Kidney (tissue), 14 donors: ENCODE results near the gene CD2AP. TPM values are rescaled to one million over a fixed set of nuclear protein-coding genes. Genes with fewer than 3 reads are reported as not detected.

Source experiments
- DNase-seq, 5 donors: peaks; one replicate each; pipeline ENCODE4 v3.0.0-alpha.2; 2013 to 2020
- FAIRE-seq: peaks from 2 replicates; lab custom pipeline; 2012; peaks lifted over from hg19 to GRCh38; lab: Jason Lieb, UNC
- H3K27ac ChIP-seq, 2 donors: one replicate each; pipeline ENCODE4 v1.7.0; 2013; ENCODE audit warnings: low read depth in 2 of 2, low read length in 2 of 2, inconsistent platforms in 1 of 2
- H3K27me3 ChIP-seq: one replicate; pipeline ENCODE4 v1.7.1; 2013; ENCODE audit warnings: low read length, inconsistent platforms; ENCODE audit not compliant: control insufficient read depth, insufficient read depth
- H3K36me3 ChIP-seq, 3 donors: one replicate each; pipeline versions ENCODE4 v1.7.0 to v1.7.1; 2013; ENCODE audit warnings: low read length in 3 of 3, control low read depth in 1 of 3, inconsistent platforms in 1 of 3; ENCODE audit not compliant: insufficient read depth in 3 of 3, control insufficient read depth in 2 of 3
- H3K4me1 ChIP-seq, 3 donors: one replicate each; pipeline versions ENCODE4 v1.7.0 to v1.7.1; 2013; ENCODE audit warnings: low read length in 3 of 3, inconsistent platforms in 1 of 3, low read depth in 1 of 3; ENCODE audit not compliant: control insufficient read depth in 2 of 3, insufficient read depth in 2 of 3
- H3K4me3 ChIP-seq, 3 donors: one replicate each; pipeline versions ENCODE4 v1.7.0 to v1.8.1; 2013; ENCODE audit warnings: low read length in 3 of 3, control low read depth in 1 of 3, inconsistent platforms in 1 of 3
- H3K9ac ChIP-seq, 3 donors: one replicate each; pipeline versions ENCODE4 v1.7.0 to v1.7.1; 2013; ENCODE audit warnings: low read length in 3 of 3, control low read depth in 1 of 3, inconsistent platforms in 1 of 3
- H3K9me3 ChIP-seq, 3 donors: one replicate each; pipeline versions ENCODE4 v1.7.0 to v1.7.1; 2013; ENCODE audit warnings: low read length in 3 of 3, control low read depth in 1 of 3, inconsistent platforms in 1 of 3; ENCODE audit not compliant: control insufficient read depth in 2 of 3, insufficient read depth in 1 of 3
- intact Hi-C: fragments of 100-400 bp; cut with DNase I; formaldehyde crosslinking; loops from one replicate; pipeline ENCODE4 v1.11.1; 2022
- polyA plus RNA-seq: library from polyadenylated mRNA; stranded (reverse); fragments of 350-450 nt; fragmentation: Illumina TruSeq; extraction: RNeasy Lipid Tissue Mini Kit (QIAGEN cat#74804); gene quantifications from one replicate; pipeline ENCODE4 v1.2.3, GENCODE V29; 2014; ENCODE audit warnings: low read depth, low replicate concordance; ENCODE audit not compliant: insufficient read depth
- total RNA-seq: library from RNA; stranded (reverse); fragmentation: NEBNext Ultra II Directional; extraction: Animal tissue kit (Norgen Biotek cat#: 25700); gene quantifications from one replicate; pipeline ENCODE4 v1.2.1, GENCODE V29; 2021
- TF ChIP-seq, protein P1 (sequence below): IDR thresholded peaks from 3 replicates; pipeline ENCODE4 v1.5.1; 2012; ENCODE audit warnings: mild to moderate bottlenecking, moderate library complexity, borderline replicate concordance; ENCODE audit not compliant: insufficient read depth; ENCODE audit errors: extremely low read depth
- donor health status: control.
- donor health status: control.
- donor health status: control.
- donor health status: control.
- donor health status: control.
- donor health status: DM: yes; HTN: yes; CAD: no.
- donor health status: Normal renal cell carcinoma (clear cell type).

CD2AP gene
- total and polyA plus RNA-seq, 2 donors from 2014 or later = 19.5 to 87.6 TPM

DNA sequence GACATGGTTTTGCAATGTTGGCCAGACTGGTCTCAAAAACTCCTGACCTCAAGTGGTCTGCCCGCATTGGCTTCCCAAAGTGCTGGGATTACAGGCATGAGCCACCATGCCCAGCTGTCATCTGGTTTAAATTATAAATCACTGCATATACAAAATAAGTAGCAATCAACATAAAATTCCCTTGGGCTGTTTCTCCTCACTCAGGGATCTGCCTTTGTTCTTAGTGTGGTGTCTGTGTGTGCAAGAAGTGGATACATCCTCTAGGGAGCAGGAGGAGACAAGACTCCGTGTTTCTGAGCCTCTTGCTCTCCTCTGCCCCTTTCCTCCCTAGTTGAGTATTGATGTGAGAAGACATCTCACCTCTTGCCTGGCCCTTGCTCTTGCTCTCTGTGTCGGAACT, 155.6 kb downstream of the CD2AP start:
- Histone ChIP-seq H3K4me1 (peaks cover 0 to 12% (median 8%) of the 10 kb centered on the region in 3 donors), H3K9ac (no peak overlapping the region), H3K4me3 (no peak overlapping the region), H3K36me3 (no peaks in the 10 kb centered on the region), H3K27ac (no peak overlapping the region), H3K27me3 (no peaks in the 10 kb centered on the region), H3K9me3 (no peaks in the 10 kb centered on the region)
- DNase-seq (peak in 1 of 5 donors; percentile 36), FAIRE-seq (no peak)
- TF ChIP-seq, protein P1, sequence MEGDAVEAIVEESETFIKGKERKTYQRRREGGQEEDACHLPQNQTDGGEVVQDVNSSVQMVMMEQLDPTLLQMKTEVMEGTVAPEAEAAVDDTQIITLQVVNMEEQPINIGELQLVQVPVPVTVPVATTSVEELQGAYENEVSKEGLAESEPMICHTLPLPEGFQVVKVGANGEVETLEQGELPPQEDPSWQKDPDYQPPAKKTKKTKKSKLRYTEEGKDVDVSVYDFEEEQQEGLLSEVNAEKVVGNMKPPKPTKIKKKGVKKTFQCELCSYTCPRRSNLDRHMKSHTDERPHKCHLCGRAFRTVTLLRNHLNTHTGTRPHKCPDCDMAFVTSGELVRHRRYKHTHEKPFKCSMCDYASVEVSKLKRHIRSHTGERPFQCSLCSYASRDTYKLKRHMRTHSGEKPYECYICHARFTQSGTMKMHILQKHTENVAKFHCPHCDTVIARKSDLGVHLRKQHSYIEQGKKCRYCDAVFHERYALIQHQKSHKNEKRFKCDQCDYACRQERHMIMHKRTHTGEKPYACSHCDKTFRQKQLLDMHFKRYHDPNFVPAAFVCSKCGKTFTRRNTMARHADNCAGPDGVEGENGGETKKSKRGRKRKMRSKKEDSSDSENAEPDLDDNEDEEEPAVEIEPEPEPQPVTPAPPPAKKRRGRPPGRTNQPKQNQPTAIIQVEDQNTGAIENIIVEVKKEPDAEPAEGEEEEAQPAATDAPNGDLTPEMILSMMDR = peak; percentile 27
- intact Hi-C loops = no loop called here

- no peak overlapping the region for H3K9ac ChIP-seq
- intact Hi-C loops = no loop called here
Observed at GRCh38 chr6:47634210-47635047, 156.8 kb downstream of the CD2AP start.

DNA sequence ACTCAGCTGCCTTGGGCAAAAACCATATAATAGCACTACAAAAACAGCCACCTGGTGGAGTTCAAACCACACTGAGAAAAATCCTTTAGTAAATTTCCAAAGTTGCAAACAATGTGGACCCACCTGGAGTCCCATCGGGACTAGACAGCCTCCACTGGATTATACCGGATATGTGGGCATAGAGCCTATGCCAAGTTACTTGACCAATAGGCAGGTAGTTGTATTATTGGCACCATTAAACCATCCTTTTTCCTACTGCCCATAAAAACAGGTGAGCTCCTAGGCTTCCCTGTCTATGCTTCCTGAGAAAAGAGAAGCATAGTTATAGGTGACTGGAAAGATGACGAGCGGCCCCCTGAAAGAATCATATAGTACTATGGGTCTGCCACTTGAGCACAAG, 169.1 kb downstream of the CD2AP start:
- H3K4me1 ChIP-seq = peaks cover 0 to 2% (median 0%) of the 10 kb centered on the region in 3 donors
- no peaks in the 10 kb centered on the region for H3K27me3 ChIP-seq
- intact Hi-C loops = no loop called here
- no peak overlapping the region for H3K9ac ChIP-seq
- no peak overlapping the region for H3K27ac ChIP-seq
- DNase-seq (no peak), FAIRE-seq (no peak)
- no peaks in the 10 kb centered on the region for H3K9me3 ChIP-seq
- no peak overlapping the region for H3K4me3 ChIP-seq
- H3K36me3 ChIP-seq = no peaks in the 10 kb centered on the region
- TF ChIP-seq, protein P1 = no peak

More at GRCh38 chr6:47634210-47635047, 156.8 kb downstream of the CD2AP start:
- Histone ChIP-seq H3K36me3 (no peaks in the 10 kb centered on the region), H3K4me1 (peaks cover 0 to 12% (median 8%) of the 10 kb centered on the region in 3 donors), H3K4me3 (no peak overlapping the region), H3K27me3 (no peaks in the 10 kb centered on the region), H3K27ac (no peak overlapping the region), H3K9me3 (no peaks in the 10 kb centered on the region)
- no peak for FAIRE-seq
- no peak for DNase-seq
- TF ChIP-seq, protein P1 = no peak
